GM12892 (cell line): ENCODE measurements around the gene ATCAY.

Source experiments
- POLR2A ChIP-seq: IDR thresholded peaks from 2 replicates; pipeline ENCODE4 v1.6.1; 2011; ENCODE audit warnings: low read depth, low read length, control low read depth
- TAF1 ChIP-seq: IDR thresholded peaks from 2 replicates; pipeline ENCODE4 v1.6.1; 2011; ENCODE audit warnings: low read depth, mild to moderate bottlenecking, control low read depth, low read length, borderline replicate concordance

GRCh38 chr19:3860499-3860898 lies 20.0 kb upstream of the ATCAY start:
- TF ChIP-seq TAF1 = no peak
- no peak for TF ChIP-seq POLR2A
